ENCODE results near the gene CEP164.

- TF ChIP-seq SMC3 (IDR thresholded peaks at IDR 0.05; ENCODE audit: low read depth, low read length) (no peak), FOS (IDR thresholded peaks at IDR 0.05; ENCODE audit: low read depth, low read length) (no peak), POLR2A (IDR thresholded peaks at IDR 0.05; ENCODE audit: low read depth, low read length) (no peak), CTCF (conservative IDR thresholded peaks at IDR 0.05; ENCODE audit: low read depth, low read length) (no peak), BHLHE40 (IDR thresholded peaks at IDR 0.05; ENCODE audit: low read depth, low read length) (no peak), MAFK (IDR thresholded peaks at IDR 0.05; ENCODE audit: low read depth, low read length) (no peak)
These were observed 40.0 kb upstream of the CEP164 start for GRCh38 chr11:117287668-117288067.

All from IMR-90 (cell line).